Measurements from ENCODE around the gene EPGN. TPM values are rescaled to one million over a fixed set of nuclear protein-coding genes. Genes with fewer than 3 reads are reported as not detected.

EPGN gene, protein sequence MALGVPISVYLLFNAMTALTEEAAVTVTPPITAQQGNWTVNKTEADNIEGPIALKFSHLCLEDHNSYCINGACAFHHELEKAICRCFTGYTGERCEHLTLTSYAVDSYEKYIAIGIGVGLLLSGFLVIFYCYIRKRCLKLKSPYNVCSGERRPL
- 0.26 TPM in 1 of 2 replicates, not detected in the other for total RNA-seq
- polyA plus RNA-seq = 0.70 and 0.77 TPM in 2 replicates
- polyA plus RNA-seq (2012) = 0.52 and 0.53 TPM in 2 replicates
- not detected in 2 replicates for polyA minus RNA-seq (ENCODE audit: low replicate concordance)

DNA sequence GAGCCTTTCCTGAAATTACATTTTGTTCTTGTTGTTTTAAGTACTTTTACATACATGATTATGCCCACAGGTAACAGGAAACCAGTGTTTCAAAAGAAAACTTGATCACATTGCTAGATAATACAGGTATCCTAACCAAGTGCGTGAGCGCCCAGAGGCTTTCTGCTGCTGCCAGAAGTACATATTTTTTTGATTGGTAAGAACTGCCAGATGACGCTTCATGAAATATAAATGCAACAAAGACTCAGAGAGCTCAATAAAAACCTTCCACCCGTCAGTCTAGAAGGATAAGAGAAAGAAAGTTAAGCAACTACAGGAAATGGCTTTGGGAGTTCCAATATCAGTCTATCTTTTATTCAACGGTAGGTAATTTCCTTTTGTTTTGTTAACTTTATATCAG, at the start of gene EPGN:
TSS of gene EPGN (plus strand) at position 256 of the 400 bp plus-strand sequence. CDS start at position 320, 64 bp downstream.
- Histone ChIP-seq H3K27me3 (ENCODE audit: control insufficient read depth, insufficient read depth, low read length) (no peaks in the 10 kb centered on the region), H2AFZ (ENCODE audit: low read length) (no peak within 1 kb of the TSS), H3K36me3 (ENCODE audit: control insufficient read depth, insufficient read depth, low read length) (no peaks in the 10 kb centered on the region), H3K4me2 (ENCODE audit: extremely low read depth, insufficient read depth, low read length) (no peak within 1 kb of the TSS), H3K4me3 (replicated peaks in 1 of 4; ENCODE audit: control extremely low read depth in 1 of 4, insufficient read depth in 1 of 4, low read depth in 3 of 4, low read length in 4 of 4) (no peak within 1 kb of the TSS), H3K79me2 (ENCODE audit: control insufficient read depth, insufficient read depth, low read length) (no peaks in the 10 kb centered on the region), H3K9ac (ENCODE audit: insufficient read depth, low read length) (no peak within 1 kb of the TSS), H4K20me1 (ENCODE audit: control insufficient read depth, extremely low read depth, insufficient read depth, low read length) (no peaks in the 10 kb centered on the region), H3K4me1 (ENCODE audit: control insufficient read depth, extremely low read depth, insufficient read depth, low read length) (no peaks in the 10 kb centered on the region), H3K27ac (ENCODE audit: insufficient read depth, low read length) (no peak within 1 kb of the TSS), H3K9me3 (ENCODE audit: control insufficient read depth, insufficient read depth, low read depth, low read length) (no peaks in the 10 kb centered on the region)
- no peak for TF ChIP-seq EZH2 (IDR thresholded peaks at IDR 0.05; ENCODE audit: low read length, missing control alignments)
- TF ChIP-seq, protein P1, sequence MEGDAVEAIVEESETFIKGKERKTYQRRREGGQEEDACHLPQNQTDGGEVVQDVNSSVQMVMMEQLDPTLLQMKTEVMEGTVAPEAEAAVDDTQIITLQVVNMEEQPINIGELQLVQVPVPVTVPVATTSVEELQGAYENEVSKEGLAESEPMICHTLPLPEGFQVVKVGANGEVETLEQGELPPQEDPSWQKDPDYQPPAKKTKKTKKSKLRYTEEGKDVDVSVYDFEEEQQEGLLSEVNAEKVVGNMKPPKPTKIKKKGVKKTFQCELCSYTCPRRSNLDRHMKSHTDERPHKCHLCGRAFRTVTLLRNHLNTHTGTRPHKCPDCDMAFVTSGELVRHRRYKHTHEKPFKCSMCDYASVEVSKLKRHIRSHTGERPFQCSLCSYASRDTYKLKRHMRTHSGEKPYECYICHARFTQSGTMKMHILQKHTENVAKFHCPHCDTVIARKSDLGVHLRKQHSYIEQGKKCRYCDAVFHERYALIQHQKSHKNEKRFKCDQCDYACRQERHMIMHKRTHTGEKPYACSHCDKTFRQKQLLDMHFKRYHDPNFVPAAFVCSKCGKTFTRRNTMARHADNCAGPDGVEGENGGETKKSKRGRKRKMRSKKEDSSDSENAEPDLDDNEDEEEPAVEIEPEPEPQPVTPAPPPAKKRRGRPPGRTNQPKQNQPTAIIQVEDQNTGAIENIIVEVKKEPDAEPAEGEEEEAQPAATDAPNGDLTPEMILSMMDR (conservative IDR thresholded peaks at IDR 0.05 in 1 of 2, IDR thresholded peaks at IDR 0.05 in 1 of 2; ENCODE audit: low read depth in 1 of 2, low read length in 2 of 2) = no peak
- DNase-seq (ENCODE audit: low read depth in 2 of 2) = peak in 1 of 2 donors; percentile 7

DNA sequence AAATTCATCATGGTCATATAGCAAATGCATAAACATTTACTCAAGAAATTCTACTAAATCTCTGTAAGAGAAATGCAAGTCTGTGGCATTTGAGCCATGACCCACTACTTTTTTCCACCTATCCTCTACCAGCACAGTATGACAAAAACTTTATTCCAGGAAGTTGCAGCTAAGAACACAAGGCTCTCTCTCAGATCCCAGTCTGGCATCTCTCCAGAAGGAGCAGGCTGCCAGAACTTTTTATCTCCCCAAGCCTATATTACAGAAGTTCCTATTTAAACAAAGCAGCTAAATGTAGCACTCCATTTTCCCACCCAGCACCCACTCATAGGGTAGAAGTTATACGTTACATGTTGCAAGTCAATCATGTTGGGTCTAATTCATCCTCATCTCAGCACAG, 49.3 kb upstream of the EPGN start:
- Histone ChIP-seq H3K9me3 (ENCODE audit: control insufficient read depth, insufficient read depth, low read depth, low read length) (no peaks in the 10 kb centered on the region), H4K20me1 (ENCODE audit: control insufficient read depth, extremely low read depth, insufficient read depth, low read length) (no peaks in the 10 kb centered on the region), H3K79me2 (ENCODE audit: control insufficient read depth, insufficient read depth, low read length) (no peaks in the 10 kb centered on the region), H3K27ac (ENCODE audit: insufficient read depth, low read length) (no peak overlapping the region), H3K4me3 (replicated peaks in 1 of 4; ENCODE audit: control extremely low read depth in 1 of 4, insufficient read depth in 1 of 4, low read depth in 3 of 4, low read length in 4 of 4) (no peak overlapping the region), H3K36me3 (ENCODE audit: control insufficient read depth, insufficient read depth, low read length) (no peaks in the 10 kb centered on the region), H3K4me1 (ENCODE audit: control insufficient read depth, extremely low read depth, insufficient read depth, low read length) (no peaks in the 10 kb centered on the region), H3K27me3 (ENCODE audit: control insufficient read depth, insufficient read depth, low read length) (no peaks in the 10 kb centered on the region), H3K9ac (ENCODE audit: insufficient read depth, low read length) (no peak overlapping the region), H3K4me2 (ENCODE audit: extremely low read depth, insufficient read depth, low read length) (no peak overlapping the region), H2AFZ (ENCODE audit: low read length) (no peak overlapping the region)
- DNase-seq (ENCODE audit: low read depth in 2 of 2) = peak; percentile 47 to 51
- TF ChIP-seq EZH2 (IDR thresholded peaks at IDR 0.05; ENCODE audit: low read length, missing control alignments) = no peak
- TF ChIP-seq, protein P1 (conservative IDR thresholded peaks at IDR 0.05 in 1 of 2, IDR thresholded peaks at IDR 0.05 in 1 of 2; ENCODE audit: low read depth in 1 of 2, low read length in 2 of 2) = no peak

DNA sequence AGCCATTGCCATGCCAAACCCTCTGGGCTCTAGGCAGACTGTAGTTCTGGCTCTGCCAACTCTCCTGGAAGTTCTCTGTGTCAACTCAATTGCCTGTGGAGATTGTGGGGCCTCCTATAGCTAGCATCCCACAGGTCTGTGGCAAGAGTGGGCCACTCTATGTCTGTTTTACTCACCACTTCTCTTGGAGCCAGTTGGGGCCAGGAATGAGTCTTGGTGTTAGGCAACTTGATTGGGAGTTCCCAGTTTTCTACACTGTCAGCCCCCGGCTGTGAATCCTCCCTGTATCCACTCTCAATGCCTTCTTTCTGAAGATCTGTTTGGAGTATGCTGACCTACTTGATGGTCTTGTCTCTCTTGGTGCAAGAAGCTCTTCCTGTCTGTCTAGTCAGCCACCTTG, 48.2 kb upstream of the EPGN start:
- TF ChIP-seq, protein P1 (conservative IDR thresholded peaks at IDR 0.05 in 1 of 2, IDR thresholded peaks at IDR 0.05 in 1 of 2; ENCODE audit: low read depth in 1 of 2, low read length in 2 of 2) = no peak
- no peak for TF ChIP-seq EZH2 (IDR thresholded peaks at IDR 0.05; ENCODE audit: low read length, missing control alignments)
- no peaks in the 10 kb centered on the region for H3K27me3 ChIP-seq (ENCODE audit: control insufficient read depth, insufficient read depth, low read length)
- H3K9me3 ChIP-seq (ENCODE audit: control insufficient read depth, insufficient read depth, low read depth, low read length) = no peaks in the 10 kb centered on the region
- no peaks in the 10 kb centered on the region for H4K20me1 ChIP-seq (ENCODE audit: control insufficient read depth, extremely low read depth, insufficient read depth, low read length)
- no peak overlapping the region for H3K4me3 ChIP-seq (replicated peaks in 1 of 4; ENCODE audit: control extremely low read depth in 1 of 4, insufficient read depth in 1 of 4, low read depth in 3 of 4, low read length in 4 of 4)
- no peak overlapping the region for H3K27ac ChIP-seq (ENCODE audit: insufficient read depth, low read length)
- H3K4me1 ChIP-seq (ENCODE audit: control insufficient read depth, extremely low read depth, insufficient read depth, low read length) = no peaks in the 10 kb centered on the region
- H2AFZ ChIP-seq (ENCODE audit: low read length) = no peak overlapping the region
- DNase-seq (ENCODE audit: low read depth in 2 of 2) = no peak
- H3K4me2 ChIP-seq (ENCODE audit: extremely low read depth, insufficient read depth, low read length) = no peak overlapping the region
- no peaks in the 10 kb centered on the region for H3K79me2 ChIP-seq (ENCODE audit: control insufficient read depth, insufficient read depth, low read length)
- no peak overlapping the region for H3K9ac ChIP-seq (ENCODE audit: insufficient read depth, low read length)
- no peaks in the 10 kb centered on the region for H3K36me3 ChIP-seq (ENCODE audit: control insufficient read depth, insufficient read depth, low read length)

All from fibroblast of lung (primary cell).